Esophagus squamous epithelium (tissue), 4 donors: ENCODE measurements around the gene FBXO11.

Experiments used
- POLR2A ChIP-seq, 4 donors: fragments of 450-650 bp; IDR thresholded peaks; one replicate each; pipeline ENCODE4 v1.6.1; 2017; ENCODE audit warnings: antibody characterized with exemption in 4 of 4, mild to moderate bottlenecking in 4 of 4, moderate library complexity in 3 of 4
- TF ChIP-seq, protein P1 (sequence below), 6 experiments: fragments of 450-650 bp in 4 of 6; fragments of 200-600 bp in 2 of 6; sonication (generic) in 2 of 6; IDR thresholded peaks; one replicate each; pipeline ENCODE4 v1.5.1; 2016 to 2019; ENCODE audit warnings: antibody characterized with exemption in 6 of 6, mild to moderate bottlenecking in 4 of 6, moderate library complexity in 4 of 6

DNA sequence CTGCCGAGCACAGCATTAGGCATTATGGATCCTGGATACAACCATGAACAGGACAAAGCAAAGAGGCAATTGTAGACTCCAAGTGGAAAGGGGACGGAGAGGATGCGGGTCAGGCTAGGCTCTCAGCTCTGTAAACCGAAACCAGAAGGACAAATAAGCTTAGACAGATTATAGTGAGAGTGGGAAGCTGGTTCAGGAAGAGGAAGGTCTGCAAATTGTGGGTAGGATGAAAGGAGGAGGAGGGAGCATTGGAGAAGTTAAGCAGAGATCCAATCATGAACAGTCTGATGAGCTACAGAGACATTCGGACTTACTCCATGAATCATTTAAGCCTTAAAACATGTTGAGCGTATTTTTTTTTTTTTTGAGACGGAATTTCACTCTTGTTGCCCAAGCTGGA is 120.3 kb downstream of the FBXO11 start:
- no peak for TF ChIP-seq POLR2A (IDR thresholded peaks at IDR 0.05)
- TF ChIP-seq, protein P1, sequence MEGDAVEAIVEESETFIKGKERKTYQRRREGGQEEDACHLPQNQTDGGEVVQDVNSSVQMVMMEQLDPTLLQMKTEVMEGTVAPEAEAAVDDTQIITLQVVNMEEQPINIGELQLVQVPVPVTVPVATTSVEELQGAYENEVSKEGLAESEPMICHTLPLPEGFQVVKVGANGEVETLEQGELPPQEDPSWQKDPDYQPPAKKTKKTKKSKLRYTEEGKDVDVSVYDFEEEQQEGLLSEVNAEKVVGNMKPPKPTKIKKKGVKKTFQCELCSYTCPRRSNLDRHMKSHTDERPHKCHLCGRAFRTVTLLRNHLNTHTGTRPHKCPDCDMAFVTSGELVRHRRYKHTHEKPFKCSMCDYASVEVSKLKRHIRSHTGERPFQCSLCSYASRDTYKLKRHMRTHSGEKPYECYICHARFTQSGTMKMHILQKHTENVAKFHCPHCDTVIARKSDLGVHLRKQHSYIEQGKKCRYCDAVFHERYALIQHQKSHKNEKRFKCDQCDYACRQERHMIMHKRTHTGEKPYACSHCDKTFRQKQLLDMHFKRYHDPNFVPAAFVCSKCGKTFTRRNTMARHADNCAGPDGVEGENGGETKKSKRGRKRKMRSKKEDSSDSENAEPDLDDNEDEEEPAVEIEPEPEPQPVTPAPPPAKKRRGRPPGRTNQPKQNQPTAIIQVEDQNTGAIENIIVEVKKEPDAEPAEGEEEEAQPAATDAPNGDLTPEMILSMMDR (IDR thresholded peaks at IDR 0.05): no peak
